Left renal cortex interstitium (tissue), 4 donors: ENCODE data around the gene RBM11. TPM values are rescaled to one million over a fixed set of nuclear protein-coding genes. Genes with fewer than 3 reads are reported as not detected.

Experiments used
- DNase-seq, 4 donors: peaks; one replicate each; pipeline ENCODE4 v3.0.0-alpha.2; 2013; ENCODE audit warnings: low read depth in 4 of 4, low spot score in 2 of 4, missing footprints in 1 of 4
- polyA plus RNA-seq, 4 donors: library from polyadenylated mRNA; unstranded; fragments of 120-200 nt; gene quantifications; one replicate each; pipeline ENCODE4 v1.2.1, GENCODE V29; 2013; ENCODE audit not compliant: insufficient read length in 4 of 4

The RBM11 gene
- polyA plus RNA-seq, 4 donors = 3.7 to 6.0 (median 4.3) TPM

DNA sequence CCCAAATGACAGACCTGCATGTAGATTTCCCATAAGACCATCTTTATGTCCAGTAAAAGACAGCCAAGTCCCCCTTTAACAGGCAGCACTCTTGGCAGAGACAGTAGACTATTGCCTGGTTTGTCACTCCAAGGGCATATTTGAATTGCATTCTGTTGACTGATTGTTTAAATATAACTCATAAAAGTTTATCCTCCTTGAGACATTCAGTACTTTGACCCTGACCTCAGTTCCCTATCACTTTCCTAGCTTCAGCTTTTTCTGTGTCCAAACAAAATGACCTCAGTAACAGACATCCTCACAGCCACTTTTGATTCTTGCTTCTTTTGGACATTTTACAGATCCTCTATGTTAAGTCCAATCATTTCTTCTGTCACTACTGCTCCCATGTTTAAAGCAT is 51.1 kb downstream of the RBM11 start:
- DNase-seq = no peak

DNA sequence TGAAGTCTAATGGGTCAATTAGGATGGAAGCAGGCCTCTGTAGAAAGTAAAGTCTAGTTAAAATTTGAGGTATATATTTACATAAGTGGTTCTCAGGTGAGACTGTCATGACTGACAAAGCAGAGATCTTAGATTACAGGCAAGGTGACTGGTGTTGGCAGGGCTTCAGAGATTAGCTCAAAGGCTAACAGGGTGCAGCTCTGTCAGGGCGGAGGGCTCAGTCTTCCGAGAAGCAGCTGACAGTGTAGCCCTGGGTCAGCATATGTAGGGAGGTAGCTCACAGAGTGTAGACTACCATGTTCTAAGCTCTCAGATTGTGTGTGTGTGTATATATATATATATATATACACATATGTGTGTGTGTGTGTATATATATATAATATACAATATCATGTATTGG is 54.7 kb downstream of the RBM11 start:
- DNase-seq = no peak

DNA sequence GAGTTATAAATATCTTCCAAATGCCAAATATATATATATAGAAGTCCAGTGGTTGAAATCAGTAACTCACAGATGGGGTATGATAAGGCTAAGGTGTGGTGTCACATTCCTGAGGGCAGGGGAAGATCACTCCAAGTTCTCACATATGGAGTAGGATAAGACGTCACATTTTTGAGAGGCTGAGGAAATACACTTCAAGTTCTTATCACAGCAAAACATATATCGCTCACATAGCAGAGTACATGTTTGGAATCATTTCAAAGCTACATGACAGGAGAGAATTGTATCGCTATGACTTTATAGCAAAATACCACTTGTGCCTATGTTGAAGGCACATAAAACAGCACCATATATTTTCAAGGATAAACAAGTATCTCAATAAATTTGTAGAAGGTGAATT is 55.1 kb downstream of the RBM11 start:
- no peak for DNase-seq

DNA sequence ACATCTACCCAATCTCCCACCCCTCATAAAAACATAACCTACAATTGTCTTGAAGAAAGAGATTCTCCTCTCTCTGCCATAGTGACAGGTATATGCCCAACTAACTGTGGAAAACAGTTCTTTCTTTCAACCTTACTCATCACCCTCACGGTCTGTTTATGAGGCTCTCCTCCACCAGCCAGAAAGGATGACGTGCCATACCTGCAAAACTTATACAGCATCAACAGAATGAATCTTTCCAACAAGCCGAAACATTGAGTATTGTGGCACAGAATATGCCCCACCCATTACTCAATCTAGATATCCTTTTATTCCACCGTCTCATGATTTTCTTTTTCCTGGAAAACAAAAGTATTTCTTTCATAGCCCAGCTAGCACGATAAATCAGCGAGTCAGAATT is 55.7 kb downstream of the RBM11 start:
- no peak for DNase-seq

DNA sequence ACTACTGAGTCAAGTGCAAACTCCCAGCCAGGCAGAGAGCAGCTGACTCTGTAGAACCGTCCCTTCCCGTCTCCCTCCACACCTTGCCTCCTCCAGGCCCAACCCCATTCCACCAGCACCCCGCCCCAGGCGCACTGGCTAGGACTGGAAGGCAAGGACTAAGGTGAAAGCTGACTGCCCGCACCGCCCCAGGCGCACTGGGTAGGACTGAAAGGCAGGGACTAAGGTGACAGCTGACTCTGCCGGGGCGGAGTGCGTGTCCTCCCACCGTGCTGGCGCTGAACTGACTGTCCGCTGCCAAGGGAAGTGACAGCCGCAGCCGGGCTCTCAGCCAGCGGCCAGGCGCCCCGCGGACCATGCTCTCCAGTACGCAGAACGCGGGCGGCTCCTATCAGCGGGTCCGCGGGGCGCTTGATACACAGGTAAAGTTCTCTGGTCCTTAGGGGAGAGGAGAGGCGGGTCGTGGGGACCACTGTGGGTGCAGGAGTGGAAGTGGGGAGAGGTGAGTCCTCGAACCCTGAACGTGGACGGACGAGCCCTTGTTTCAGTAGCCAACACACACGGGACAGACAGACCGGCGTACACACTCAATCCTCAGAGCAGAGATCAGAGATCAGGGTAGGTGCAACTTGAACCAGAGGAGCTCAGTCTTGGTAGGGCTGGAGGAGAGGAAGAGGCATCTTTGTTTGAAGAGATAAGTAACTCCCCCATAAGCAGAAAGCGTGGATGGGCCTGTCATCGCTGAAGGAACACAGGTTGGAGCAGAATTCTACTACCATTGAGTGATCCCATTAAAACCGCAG is 58.0 kb downstream of the RBM11 start:
- DNase-seq = no peak

DNA sequence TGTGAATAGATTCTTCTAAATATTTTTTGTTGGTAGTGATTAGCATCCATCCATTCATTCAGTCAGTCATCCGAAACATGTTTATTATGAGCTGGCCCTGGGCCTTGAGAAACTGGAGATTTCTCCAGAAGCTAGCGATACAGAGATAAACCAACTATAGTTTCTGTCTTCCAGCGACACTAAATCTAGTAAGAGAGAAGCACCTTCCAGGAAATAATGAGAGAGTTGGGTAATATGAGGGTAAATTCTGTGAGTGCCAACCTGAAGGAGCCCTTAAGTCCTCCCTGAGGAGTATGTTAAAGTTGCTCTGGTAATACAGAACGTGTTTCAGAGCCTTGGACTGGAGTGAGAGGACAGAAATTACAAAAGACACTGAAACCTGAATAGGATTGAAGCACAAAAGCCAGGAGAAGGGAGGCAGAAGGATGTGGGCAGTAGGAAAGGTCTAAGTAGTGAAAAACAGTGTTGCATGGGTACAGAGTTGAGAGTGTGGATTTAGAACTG is 59.8 kb downstream of the RBM11 start:
- no peak for DNase-seq

Other genes with a start within 250 kb of the RBM11 start
- 1 to 10 TPM in 1 of 4 donors, under 1 TPM in 3; 0.08 to 1.0 (median 0.50) TPM for gene LIPI, start 5.2 kb upstream of the RBM11 start, polyA plus RNA-seq
- gene HSPA13, start 167.0 kb downstream of the RBM11 start, polyA plus RNA-seq = 10 to 100 TPM; 45.1 to 56.6 (median 55.1) TPM